H1 (cell line): ENCODE data around the gene CAMKMT. TPM values are rescaled to one million over a fixed set of nuclear protein-coding genes. Genes with fewer than 3 reads are reported as not detected.

ENCODE experiments used
- CTCF ChIA-PET: fragments of 300-600 bp; sonication (Branson Sonifier 250); formaldehyde crosslinking; loops from one replicate; lab custom pipeline; 2021; ENCODE audit not compliant: partially characterized antibody; lab: Charles Lee
- POLR2A ChIA-PET: fragments of 300-600 bp; sonication (Branson Sonifier 250); formaldehyde crosslinking; loops from one replicate; lab custom pipeline; 2021; ENCODE audit warnings: inconsistent platforms; ENCODE audit not compliant: partially characterized antibody; lab: Charles Lee
- DNase-seq, 2 experiments: peaks; one replicate each; pipeline versions ENCODE4 v3.0.0 to v3.0.0-alpha.2; 2010 to 2022; ENCODE audit warnings: low spot score in 2 of 2, low read depth in 1 of 2, mixed read lengths in 1 of 2
- FAIRE-seq: peaks from 2 replicates; lab custom pipeline; 2011; peaks lifted over from hg19 to GRCh38; lab: Jason Lieb, UNC
- H2AFZ ChIP-seq: 2 replicates; pipeline ENCODE4 v1.8.1; 2012; ENCODE audit warnings: low read length, inconsistent platforms
- H2AK5ac ChIP-seq: 2 replicates; pipeline ENCODE4 v1.6.1; 2013; ENCODE audit warnings: low read depth, low read length
- H2BK120ac ChIP-seq: replicated peaks from 2 replicates; pipeline ENCODE3; 2013; ENCODE audit warnings: low read depth, low read length, inconsistent platforms
- H2BK12ac ChIP-seq: 2 replicates; pipeline ENCODE4 v1.6.1; 2013; ENCODE audit warnings: low read depth, low read length
- H2BK15ac ChIP-seq: 2 replicates; pipeline ENCODE4 v1.6.1; 2013; ENCODE audit warnings: low read length
- H2BK20ac ChIP-seq: 2 replicates; pipeline ENCODE4 v1.6.1; 2013; ENCODE audit warnings: low read length
- H2BK5ac ChIP-seq: 2 replicates; pipeline ENCODE4 v1.6.1; 2013; ENCODE audit warnings: low read depth, low read length
- H3K14ac ChIP-seq: 2 replicates; pipeline ENCODE4 v1.6.1; 2013; ENCODE audit warnings: inconsistent platforms; ENCODE audit not compliant: insufficient read length
- H3K18ac ChIP-seq: 2 replicates; pipeline ENCODE4 v1.6.1; 2013; ENCODE audit warnings: low read length; ENCODE audit errors: extremely low read depth
- H3K23ac ChIP-seq: 2 replicates; pipeline ENCODE4 v1.6.1; 2013; ENCODE audit warnings: inconsistent platforms; ENCODE audit not compliant: insufficient read length
- H3K23me2 ChIP-seq: 2 replicates; pipeline ENCODE4 v1.6.1; 2013; ENCODE audit warnings: low read depth, low read length
- H3K27ac ChIP-seq: 2 replicates; pipeline ENCODE4 v1.6.1; 2011; ENCODE audit warnings: low read depth, low read length, inconsistent platforms
- H3K27me3 ChIP-seq, 4 experiments: replicated peaks in 1 of 4; 1 replicate in 1 of 4; 2 replicates in 3 of 4; pipeline versions ENCODE4 v1.6.1 to v1.8.1; 2011 to 2013; ENCODE audit warnings: low read length in 3 of 4, mild to moderate bottlenecking in 3 of 4, inconsistent platforms in 2 of 4, mixed read lengths in 2 of 4, moderate library complexity in 1 of 4; ENCODE audit not compliant: control insufficient read depth in 3 of 4, insufficient read depth in 3 of 4; ENCODE audit errors: extremely low read depth in 1 of 4
- H3K36me3 ChIP-seq, 4 experiments: 2 replicates each; pipeline versions ENCODE4 v1.6.1 to v1.8.1; 2011 to 2013; ENCODE audit warnings: mild to moderate bottlenecking in 4 of 4, low read length in 3 of 4, moderate library complexity in 2 of 4, control low read depth in 1 of 4, inconsistent platforms in 1 of 4; ENCODE audit not compliant: insufficient read depth in 4 of 4, control insufficient read depth in 2 of 4
- H3K4ac ChIP-seq: replicated peaks from 2 replicates; pipeline ENCODE3; 2013; ENCODE audit warnings: low read length, low read depth, mixed read lengths, inconsistent platforms; ENCODE audit not compliant: insufficient read length
- H3K4me1 ChIP-seq, 4 experiments: replicated peaks in 1 of 4; 1 replicate in 1 of 4; 2 replicates in 3 of 4; pipeline versions ENCODE4 v1.6.1 to v1.8.1; 2011 to 2013; ENCODE audit warnings: low read length in 3 of 4, inconsistent platforms in 2 of 4, mixed read lengths in 1 of 4; ENCODE audit not compliant: insufficient read depth in 4 of 4, control insufficient read depth in 3 of 4
- H3K4me2 ChIP-seq, 2 experiments: 2 replicates each; pipeline versions ENCODE4 v1.6.1 to v1.8.1; 2011 to 2013; ENCODE audit warnings: low read depth in 2 of 2, low read length in 2 of 2, control low read depth in 1 of 2, inconsistent platforms in 1 of 2, mild to moderate bottlenecking in 1 of 2; ENCODE audit not compliant: insufficient read depth in 1 of 2
- H3K4me3 ChIP-seq, 4 experiments: fragments of 200-600, 300-600 bp in 1 of 4; sonication (generic), shearing (Covaris generic), sonication (Bioruptor Twin) in 1 of 4; 2 replicates each; pipeline versions ENCODE4 v1.5.1 to v1.8.1; 2011 to 2016; ENCODE audit warnings: low read length in 4 of 4, low read depth in 3 of 4, control low read depth in 2 of 4, inconsistent platforms in 2 of 4, mild to moderate bottlenecking in 2 of 4, mixed read lengths in 1 of 4, moderate library complexity in 1 of 4; ENCODE audit not compliant: insufficient read depth in 2 of 4; ENCODE audit errors: extremely low read depth in 1 of 4
- H3K56ac ChIP-seq: replicated peaks from 2 replicates; pipeline ENCODE3; 2013; ENCODE audit warnings: low read depth, mild to moderate bottlenecking, mixed read lengths, low read length, inconsistent platforms; ENCODE audit not compliant: insufficient read length
- H3K79me1 ChIP-seq: 2 replicates; pipeline ENCODE4 v1.6.1; 2013; ENCODE audit warnings: low read depth, low read length, control low read depth
- H3K79me2 ChIP-seq, 2 experiments: 2 replicates each; pipeline versions ENCODE4 v1.6.1 to v1.8.1; 2012 to 2013; ENCODE audit warnings: low read length in 2 of 2, mild to moderate bottlenecking in 2 of 2, inconsistent platforms in 1 of 2; ENCODE audit not compliant: insufficient read depth in 2 of 2, control insufficient read depth in 1 of 2
- H3K9ac ChIP-seq, 4 experiments: replicated peaks in 1 of 4; 1 replicate in 1 of 4; 2 replicates in 3 of 4; pipeline versions ENCODE4 v1.6.1 to v1.8.1; 2011 to 2013; ENCODE audit warnings: low read depth in 3 of 4, low read length in 3 of 4, control low read depth in 2 of 4, mild to moderate bottlenecking in 2 of 4, moderate library complexity in 2 of 4, inconsistent platforms in 1 of 4; ENCODE audit errors: extremely low read depth in 1 of 4
- H3K9me3 ChIP-seq, 2 experiments: 2 replicates each; pipeline versions ENCODE4 v1.6.1 to v1.8.1; 2012 to 2013; ENCODE audit warnings: mild to moderate bottlenecking in 2 of 2, moderate library complexity in 2 of 2, control low read depth in 1 of 2, inconsistent platforms in 1 of 2, low read depth in 1 of 2, low read length in 1 of 2, mixed read lengths in 1 of 2; ENCODE audit not compliant: insufficient read depth in 2 of 2
- H4K20me1 ChIP-seq, 2 experiments: replicated peaks in 1 of 2; 2 replicates each; pipeline versions ENCODE3 to v1.8.1; 2011 to 2013; ENCODE audit warnings: inconsistent platforms in 2 of 2, low read length in 2 of 2, mild to moderate bottlenecking in 1 of 2; ENCODE audit not compliant: insufficient read depth in 2 of 2, control insufficient read depth in 1 of 2
- H4K5ac ChIP-seq: 2 replicates; pipeline ENCODE4 v1.6.1; 2013; ENCODE audit warnings: low read length, low read depth, mixed read lengths, inconsistent platforms; ENCODE audit not compliant: insufficient read length
- H4K8ac ChIP-seq: 2 replicates; pipeline ENCODE4 v1.8.0; 2013; ENCODE audit warnings: mild to moderate bottlenecking, moderate library complexity, low read length, inconsistent platforms; ENCODE audit not compliant: insufficient read depth; ENCODE audit errors: extremely low read depth
- H4K91ac ChIP-seq: replicated peaks from 2 replicates; pipeline ENCODE3; 2013; ENCODE audit warnings: low read length, mixed read lengths, inconsistent platforms; ENCODE audit not compliant: insufficient read length
- CBX5 ChIP-seq: fragments of 300-800, 300-1000 bp; sonication (generic); IDR thresholded peaks from 2 replicates; pipeline ENCODE4 v1.7.1; 2016; ENCODE audit warnings: antibody characterized with exemption, low read length, low read depth
- CEBPB ChIP-seq: IDR thresholded peaks from 2 replicates; pipeline ENCODE4 v1.6.1; 2012; ENCODE audit warnings: low read depth, low read length
- CTCF ChIP-seq, 3 experiments: IDR thresholded peaks; 1 replicate in 2 of 3; 2 replicates in 1 of 3; pipeline versions ENCODE4 v1.5.1 to v1.6.1; 2011; ENCODE audit warnings: low read length in 3 of 3, mild to moderate bottlenecking in 3 of 3, inconsistent platforms in 2 of 3, low read depth in 1 of 3, moderate library complexity in 1 of 3; ENCODE audit not compliant: insufficient read depth in 1 of 3; ENCODE audit errors: control extremely low read depth in 1 of 3
- EGR1 ChIP-seq: IDR thresholded peaks from 2 replicates; pipeline ENCODE4 v1.6.1; 2011; ENCODE audit warnings: low read depth, low read length, borderline replicate concordance
- EP300 ChIP-seq, 2 experiments: IDR thresholded peaks; 1 replicate in 1 of 2; 2 replicates in 1 of 2; pipeline ENCODE4 v1.6.1; 2011 to 2012; ENCODE audit warnings: low read depth in 2 of 2, low read length in 2 of 2, mild to moderate bottlenecking in 2 of 2, borderline replicate concordance in 1 of 2, inconsistent platforms in 1 of 2, moderate library complexity in 1 of 2
- EZH2 ChIP-seq: fragments of 200-600 bp; sonication (generic); IDR thresholded peaks from 2 replicates; pipeline ENCODE4 v1.7.1; 2012; ENCODE audit warnings: low read depth, mild to moderate bottlenecking, moderate library complexity, low read length, inconsistent platforms; ENCODE audit not compliant: severe bottlenecking
- RAD21 ChIP-seq, 2 experiments: IDR thresholded peaks in 1 of 2; conservative IDR thresholded peaks in 1 of 2; 2 replicates each; pipeline ENCODE4 v1.6.1; 2011; ENCODE audit warnings: low read depth in 2 of 2, low read length in 2 of 2, improper control_type of control experiment in 1 of 2, inconsistent platforms in 1 of 2, mild to moderate bottlenecking in 1 of 2, moderate library complexity in 1 of 2
- RNF2 ChIP-seq: fragments of 200-900, 300-1000 bp; sonication (generic); IDR thresholded peaks from 2 replicates; pipeline ENCODE4 v1.7.1; 2016; ENCODE audit warnings: borderline replicate concordance, low read depth, mild to moderate bottlenecking, antibody characterized with exemption, low read length; ENCODE audit not compliant: poor library complexity, severe bottlenecking; ENCODE audit errors: missing control alignments
- SIN3A ChIP-seq, 2 experiments: IDR thresholded peaks in 1 of 2; conservative IDR thresholded peaks in 1 of 2; 2 replicates each; pipeline ENCODE4 v1.6.1; 2011 to 2012; ENCODE audit warnings: low read length in 2 of 2, improper control_type of control experiment in 1 of 2, low read depth in 1 of 2, mild to moderate bottlenecking in 1 of 2
- YY1 ChIP-seq: IDR thresholded peaks from 2 replicates; pipeline ENCODE4 v1.6.1; 2011; ENCODE audit warnings: low read depth, mild to moderate bottlenecking, low read length
- WGBS, 2 experiments: shearing (Covaris generic) in 1 of 2; methylation state at CpG; one replicate each; pipeline versions ENCODE4 v1.1.6 to v1.1.7; 2013 to 2015; ENCODE audit warnings: low lambda C conversion rate in 2 of 2, mixed read lengths in 2 of 2, inconsistent platforms in 1 of 2, low coverage in 1 of 2, missing lambda C conversion rate in 1 of 2; ENCODE audit not compliant: insufficient replicate concordance in 2 of 2, insufficient coverage in 1 of 2, insufficient read length in 1 of 2; ENCODE audit errors: extremely low coverage in 1 of 2, missing lambda C conversion rate in 1 of 2; 5-methylcytosine and 5-hydroxymethylcytosine counted together
- polyA plus RNA-seq, 7 experiments: library from polyadenylated mRNA; depleted of rRNA in 3 of 7; stranded (reverse) in 5 of 7; unstranded in 2 of 7; fragments of >200 nt in 5 of 7; fragments of 200-250 nt in 2 of 7; gene quantifications; 1 replicate in 5 of 7; 2 replicates in 1 of 7; 4 replicates in 1 of 7; pipeline versions ENCODE4 v1.2.1 to v1.2.3, GENCODE V29; 2011 to 2013; ENCODE audit warnings: missing spikeins in 2 of 7, mixed read lengths in 2 of 7
- total RNA-seq: library from RNA; stranded (reverse); fragmentation: NEBNext Ultra II Directional; extraction: Animal tissue kit (Norgen Biotek cat#: 25700); gene quantifications from 2 replicates; pipeline ENCODE4 v1.2.1, GENCODE V29; 2021

Gene CAMKMT
- total and polyA plus RNA-seq, 2 of the 8 experiments (the other 6 are each of a cell fraction or from before 2014, with no cell fraction given), result 14.7 to 22.4 TPM

- Histone ChIP-seq H4K8ac (no peak overlapping the region), H2AFZ (no peak overlapping the region), H3K4me3 (no peak overlapping the region), H3K56ac (no peak overlapping the region), H3K18ac (no peak overlapping the region), H2BK5ac (no peak overlapping the region), H4K5ac (no peak overlapping the region), H3K4ac (no peak overlapping the region), H3K4me1 (0 out of 7 replicates have a peak, but pooled peaks cover 0 to 2% (median 0%) of the 10 kb centered on the region in 4 experiments), H2BK20ac (no peak overlapping the region), H2BK15ac (no peak overlapping the region), H3K27ac (no peak overlapping the region), H4K20me1 (no peaks in the 10 kb centered on the region), H3K79me1 (no peaks in the 10 kb centered on the region), H3K14ac (no peak overlapping the region), H3K23me2 (no peaks in the 10 kb centered on the region), H3K23ac (no peak overlapping the region), H3K9ac (no peak overlapping the region), H3K79me2 (no peaks in the 10 kb centered on the region), H3K4me2 (no peak overlapping the region), H2BK120ac (no peak overlapping the region), H2AK5ac (no peak overlapping the region), H4K91ac (no peak overlapping the region), H3K27me3 (no peaks in the 10 kb centered on the region), H2BK12ac (no peak overlapping the region), H3K9me3 (no peaks in the 10 kb centered on the region), H3K36me3 (peaks cover 0 to 6% (median 3%) of the 10 kb centered on the region in 4 experiments; a peak in 2 of 8 replicates)
- CTCF ChIA-PET, result interaction anchor here (1.7 kb wide), 1 partner anchor 306 kb away, joined by 3 read pairs; no protein-coding TSS in a partner anchor
- FAIRE-seq (no peak), DNase-seq (no peak)
- POLR2A ChIA-PET, result no interaction called here
- 93% methylated on average over 10 of the region's 10 CpGs; no CpG with 5 or more reads in 1 of the 2 experiments for WGBS, 2 experiments
- no peak for TF ChIP-seq SIN3A (conservative IDR thresholded peaks at IDR 0.05 in 1 of 2, IDR thresholded peaks at IDR 0.05 in 1 of 2; ENCODE audit: low read depth in 1 of 2, low read length in 2 of 2)
- TF ChIP-seq EGR1, result no peak
- no peak for TF ChIP-seq RAD21 (IDR thresholded peaks at IDR 0.05 in 1 of 2, conservative IDR thresholded peaks at IDR 0.05 in 1 of 2; ENCODE audit: low read depth in 2 of 2, low read length in 2 of 2)
- TF ChIP-seq CTCF (IDR thresholded peaks at IDR 0.05; ENCODE audit: control extremely low read depth in 1 of 3, insufficient read depth in 1 of 3, low read depth in 1 of 3, low read length in 3 of 3), result no peak
- no peak for TF ChIP-seq EZH2
- TF ChIP-seq CEBPB, result no peak
- no peak for TF ChIP-seq CBX5
- no peak for TF ChIP-seq YY1
- TF ChIP-seq RNF2, result no peak
- TF ChIP-seq EP300 (IDR thresholded peaks at IDR 0.05; ENCODE audit: borderline replicate concordance in 1 of 2, low read depth in 2 of 2, low read length in 2 of 2), result no peak
These were observed 12.2 kb upstream of the CAMKMT start for GRCh38 chr2:44349506-44349905.
